ENCODE measurements around the gene EXOC4.

- TF ChIP-seq EZH2 (IDR thresholded peaks at IDR 0.05; ENCODE audit: insufficient read depth, poor library complexity, severe bottlenecking) (no peak), EZH2phosphoT487 (IDR thresholded peaks at IDR 0.05; ENCODE audit: insufficient read depth, low read depth) (no peak)
Measured at GRCh38 chr7:133746305-133746704, 493.4 kb downstream of the EXOC4 start.
